SW 1271 (cell line): ENCODE results near the gene TPCN1.

Experiments
- DNase-seq, 2 experiments: peaks; one replicate each; lab custom pipeline; 2025; lab: John Stamatoyannopoulos, UW

TPCN1 gene

GRCh38 chr12:113333877-113334785, 112.9 kb downstream of the TPCN1 start:
- no peak for DNase-seq

GRCh38 chr12:113334786-113335539, 113.7 kb downstream of the TPCN1 start, which contains the start of gene SLC8B1:
Gene SLC8B1 (minus strand): TSS chr12:113335109. CDS start chr12:113332878, 2,231 bp downstream.
- peak; percentile 46 to 74 for DNase-seq

GRCh38 chr12:113339540-113339939, 118.3 kb downstream of the TPCN1 start:
- DNase-seq = no peak

- no peak for DNase-seq
Measured at GRCh38 chr12:113340061-113340460, 118.8 kb downstream of the TPCN1 start.

GRCh38 chr12:113341535-113341934, 120.3 kb downstream of the TPCN1 start:
- DNase-seq = no peak

- DNase-seq = no peak
Measured at GRCh38 chr12:113345318-113345717, 124.1 kb downstream of the TPCN1 start.

GRCh38 chr12:113346353-113346752, 125.1 kb downstream of the TPCN1 start:
- no peak for DNase-seq

GRCh38 chr12:113347107-113347506, 125.8 kb downstream of the TPCN1 start:
- DNase-seq = no peak

GRCh38 chr12:113347892-113348291, 126.6 kb downstream of the TPCN1 start:
- no peak for DNase-seq
